Endometrial microvascular endothelial cells (primary cell): ENCODE results near the gene CCDC141. TPM values are rescaled to one million over a fixed set of nuclear protein-coding genes. Genes with fewer than 3 reads are reported as not detected.
"Not testable (repeated sequence)": the region's sequence is repeated elsewhere in the genome, so short reads cannot be mapped to it uniquely, and the experiment has no call there.

Experiments
- in situ Hi-C: cut with HindIII; loops from 2 replicates; pipeline ENCODE4 v1.10.0; 2017; ENCODE audit warnings: low sequenced_read_pairs, low pct_unique_long_range_greater_than_20kb; ENCODE audit errors: inconsistent ontology term
- total RNA-seq: library from RNA; depleted of rRNA; stranded (reverse); fragments of >200 nt; gene quantifications from one replicate; pipeline ENCODE4 v1.2.3, GENCODE V29; 2015; ENCODE audit errors: inconsistent ontology term

The CCDC141 gene
- total RNA-seq, 1 donor from 2014 or later: not detected

GRCh38 chr2:179045602-179046001 is 4.3 kb downstream of the CCDC141 start:
- in situ Hi-C loops: not testable (repeated sequence)

GRCh38 chr2:179044500-179044899 is 5.4 kb downstream of the CCDC141 start:
- in situ Hi-C loops: no loop called here

- in situ Hi-C loops: no loop called here
These were observed 12.1 kb downstream of the CCDC141 start for GRCh38 chr2:179037807-179038206.

- in situ Hi-C loops: no loop called here
These were observed 13.5 kb downstream of the CCDC141 start for GRCh38 chr2:179036353-179036905.

GRCh38 chr2:179031731-179032408 is 18.1 kb downstream of the CCDC141 start:
- in situ Hi-C loops: no loop called here

GRCh38 chr2:179024445-179024844 is 25.5 kb downstream of the CCDC141 start:
- in situ Hi-C loops: no loop called here

- in situ Hi-C loops: no loop called here
These were observed 27.3 kb downstream of the CCDC141 start for GRCh38 chr2:179022685-179023084.

GRCh38 chr2:179021258-179021657 is 28.7 kb downstream of the CCDC141 start:
- in situ Hi-C loops: no loop called here

- in situ Hi-C loops: no loop called here
These were observed 29.7 kb downstream of the CCDC141 start for GRCh38 chr2:179020156-179020750.

GRCh38 chr2:179019260-179019659 is 30.7 kb downstream of the CCDC141 start:
- in situ Hi-C loops: no loop called here

- in situ Hi-C loops: no loop called here
These were observed 32.1 kb downstream of the CCDC141 start for GRCh38 chr2:179017773-179018357.

GRCh38 chr2:179014189-179014588 is 35.7 kb downstream of the CCDC141 start:
- in situ Hi-C loops: not testable (repeated sequence)

GRCh38 chr2:179005976-179006375 is 44.0 kb downstream of the CCDC141 start:
- in situ Hi-C loops: no loop called here

- in situ Hi-C loops: no loop called here
These were observed 50.5 kb downstream of the CCDC141 start for GRCh38 chr2:178999476-178999875.

- in situ Hi-C loops: no loop called here
These were observed 51.4 kb downstream of the CCDC141 start for GRCh38 chr2:178998539-178998938.

GRCh38 chr2:178997477-178997876 is 52.5 kb downstream of the CCDC141 start:
- in situ Hi-C loops: no loop called here

GRCh38 chr2:178997067-178997466 is 52.9 kb downstream of the CCDC141 start:
- in situ Hi-C loops: no loop called here

GRCh38 chr2:178994264-178994663 is 55.7 kb downstream of the CCDC141 start:
- in situ Hi-C loops: no loop called here

- in situ Hi-C loops: no loop called here
These were observed 56.1 kb downstream of the CCDC141 start for GRCh38 chr2:178993788-178994187.

GRCh38 chr2:178992719-178993118 is 57.2 kb downstream of the CCDC141 start:
- in situ Hi-C loops: not testable (repeated sequence)
